HCEC 1CT (cell line): ENCODE data around the gene C11orf24.
"Not testable (repeated sequence)": the region's sequence is repeated elsewhere in the genome, so short reads cannot be mapped to it uniquely, and the experiment has no call there.

Source experiments
- DNase-seq: peaks from one replicate; pipeline ENCODE4 v3.0.0-alpha.2; 2017

C11orf24 gene

DNA sequence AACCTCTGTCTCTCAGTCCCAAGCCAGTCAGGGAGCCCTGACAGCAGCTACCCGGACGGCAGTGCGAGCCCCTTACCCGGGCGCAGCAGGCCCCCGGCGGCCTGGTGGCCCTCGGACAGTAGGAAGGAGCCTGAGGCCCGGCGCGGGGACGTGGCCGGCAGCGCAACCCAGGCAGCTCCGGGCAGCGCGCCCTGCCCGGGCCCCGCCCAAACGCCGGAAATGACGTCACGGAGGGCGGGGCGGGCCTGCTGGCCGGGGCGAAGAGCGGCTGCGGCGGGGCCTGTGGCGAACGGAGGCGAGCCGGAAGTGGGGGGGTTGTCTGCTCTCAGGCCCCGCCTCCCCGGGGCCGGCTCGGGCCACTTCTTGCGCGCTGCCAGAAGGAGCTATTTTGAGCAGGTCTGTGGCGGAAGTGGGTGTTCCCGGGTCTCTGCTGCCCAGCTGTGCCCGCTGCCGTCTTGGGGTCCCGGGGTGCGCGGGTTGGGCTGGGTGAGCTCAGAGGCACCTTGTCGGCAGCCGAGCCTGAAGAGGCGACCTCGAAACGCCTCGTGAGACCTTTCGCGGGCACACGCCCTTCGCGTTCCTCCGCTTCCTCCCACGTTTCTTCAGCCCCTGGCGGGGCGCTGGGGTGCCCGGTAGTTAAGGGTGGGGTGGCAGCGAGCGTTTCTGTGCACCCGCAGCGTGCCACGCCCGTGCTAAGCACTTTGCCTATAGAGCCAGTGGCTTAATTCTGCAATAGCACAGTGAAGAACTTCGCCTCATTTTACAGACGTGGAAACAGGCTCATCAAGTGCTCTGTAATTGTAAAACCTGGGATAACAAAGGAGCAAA lies at the start of gene C11orf24:
C11orf24 (minus strand) TSS at position 193 of the 828 bp plus-strand sequence. CDS start 8,206 bp downstream, outside the sequence.
- DNase-seq = peak; percentile 95

DNA sequence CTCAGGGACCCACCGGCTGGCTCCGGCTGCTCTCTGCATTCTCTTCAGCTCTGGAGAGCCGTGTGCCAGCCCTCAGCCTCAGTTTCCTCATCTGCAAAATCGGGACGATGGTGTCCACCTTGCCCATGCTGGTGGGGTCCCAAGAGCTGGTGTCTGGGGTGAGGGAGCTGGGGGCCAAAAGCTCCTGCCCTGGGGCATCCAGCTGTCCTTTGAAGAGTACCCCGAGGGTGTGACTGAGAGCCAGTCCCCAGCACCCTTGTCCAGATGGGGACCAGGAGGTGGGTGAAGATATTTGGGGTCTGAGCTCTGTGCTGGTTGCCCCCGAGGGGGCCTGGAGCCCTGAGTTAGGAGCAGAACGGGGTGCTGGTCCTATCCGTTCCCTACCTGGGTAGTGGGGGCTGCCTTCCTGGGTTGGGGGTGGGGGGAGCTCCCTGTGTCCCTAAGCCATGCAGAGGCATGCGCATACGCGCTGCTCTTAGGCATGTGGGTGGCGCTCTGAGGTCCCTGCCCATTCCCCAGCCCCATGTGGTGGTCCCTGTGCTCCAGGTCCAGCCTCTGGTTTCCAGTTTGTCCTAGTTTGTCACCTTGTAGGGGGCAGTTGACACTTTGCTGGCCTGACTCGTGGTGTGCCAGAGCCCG lies 45.5 kb upstream of the C11orf24 start:
- DNase-seq = no peak

GRCh38 chr11:68315171-68315920 lies 43.6 kb upstream of the C11orf24 start:
- peak; percentile 14 for DNase-seq

GRCh38 chr11:68314203-68315170 lies 42.7 kb upstream of the C11orf24 start:
- DNase-seq = peak; percentile 44

DNA sequence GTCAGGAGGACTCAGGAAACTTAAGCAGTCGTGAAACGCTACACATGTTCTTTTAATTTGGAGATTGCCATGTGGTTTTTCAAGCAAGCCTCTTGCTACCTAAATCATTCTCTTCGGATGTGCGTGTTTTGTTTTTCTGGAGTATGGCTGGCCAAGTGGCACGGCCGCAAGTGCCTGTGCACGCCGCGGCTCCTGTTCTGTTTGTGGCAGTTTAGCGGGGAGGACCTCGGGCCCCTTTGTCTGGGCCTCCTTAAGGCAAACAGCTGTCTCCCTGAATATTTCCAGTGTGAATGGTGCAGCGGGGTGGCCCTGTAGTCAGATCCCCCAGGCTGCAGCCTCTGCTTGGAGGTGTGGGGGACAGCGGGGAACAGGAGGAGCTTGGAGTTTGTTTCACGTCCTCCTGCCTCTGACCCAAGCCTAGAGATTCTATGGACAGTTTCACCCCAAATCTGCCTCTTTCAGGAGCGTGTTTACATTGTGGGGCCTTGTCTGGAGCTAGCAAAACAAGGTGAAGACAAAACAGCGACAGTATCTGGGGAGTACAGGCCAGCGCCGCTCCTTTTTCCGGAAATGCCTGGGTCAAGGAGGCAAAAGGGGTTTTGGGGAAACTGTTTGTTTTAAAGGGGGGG lies 41.9 kb upstream of the C11orf24 start:
- DNase-seq = peak; percentile 30

DNA sequence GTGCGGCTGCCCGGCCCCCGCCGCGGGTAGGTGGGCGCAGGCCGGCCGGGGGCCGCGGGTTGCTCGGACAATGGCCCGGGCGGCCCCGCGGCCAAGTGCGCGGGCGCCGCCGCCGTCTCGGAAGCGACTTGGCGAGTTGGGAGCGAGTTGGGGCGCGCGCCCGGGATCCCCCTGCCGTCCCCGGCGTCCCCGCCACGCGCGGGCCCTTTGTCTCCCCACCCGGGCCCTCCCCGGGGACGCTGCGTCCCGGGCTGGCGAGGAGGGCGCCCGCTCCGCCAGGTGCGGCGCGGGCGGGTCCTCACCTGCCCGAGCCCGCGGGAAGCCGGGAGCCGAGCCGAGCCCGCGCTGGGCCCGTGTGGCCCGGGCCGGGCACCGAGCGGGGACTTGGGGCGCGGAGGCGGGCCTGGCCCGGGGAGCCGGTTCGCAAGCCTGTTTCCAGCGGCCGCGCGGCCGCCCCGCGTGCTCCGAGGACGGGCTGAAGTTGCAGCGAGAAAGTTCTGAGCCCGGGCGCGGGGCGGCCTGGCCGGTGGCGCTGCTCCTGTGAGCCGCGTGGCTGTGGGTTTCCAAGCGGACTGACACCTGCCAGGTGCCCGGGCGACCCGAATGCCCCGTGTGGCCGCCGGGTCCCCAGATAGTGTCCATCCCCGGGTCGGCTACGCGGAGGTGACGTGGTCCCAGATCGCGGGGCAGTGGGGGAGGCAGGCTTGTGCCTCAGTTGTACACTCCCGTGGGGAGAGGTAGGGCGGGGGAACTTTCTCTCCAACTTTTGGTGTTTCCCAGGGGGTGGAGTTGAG lies 41.2 kb upstream of the C11orf24 start:
- DNase-seq = no peak

GRCh38 chr11:68312117-68312779 lies 40.5 kb upstream of the C11orf24 start, which contains the start of gene LRP5:
Gene LRP5, plus strand, starts transcription at chr11:68312591. Its CDS starts 124 bp downstream, at chr11:68312715.
- DNase-seq = peak; percentile 27

GRCh38 chr11:68311160-68312116 lies 39.7 kb upstream of the C11orf24 start:
- DNase-seq = no peak

DNA sequence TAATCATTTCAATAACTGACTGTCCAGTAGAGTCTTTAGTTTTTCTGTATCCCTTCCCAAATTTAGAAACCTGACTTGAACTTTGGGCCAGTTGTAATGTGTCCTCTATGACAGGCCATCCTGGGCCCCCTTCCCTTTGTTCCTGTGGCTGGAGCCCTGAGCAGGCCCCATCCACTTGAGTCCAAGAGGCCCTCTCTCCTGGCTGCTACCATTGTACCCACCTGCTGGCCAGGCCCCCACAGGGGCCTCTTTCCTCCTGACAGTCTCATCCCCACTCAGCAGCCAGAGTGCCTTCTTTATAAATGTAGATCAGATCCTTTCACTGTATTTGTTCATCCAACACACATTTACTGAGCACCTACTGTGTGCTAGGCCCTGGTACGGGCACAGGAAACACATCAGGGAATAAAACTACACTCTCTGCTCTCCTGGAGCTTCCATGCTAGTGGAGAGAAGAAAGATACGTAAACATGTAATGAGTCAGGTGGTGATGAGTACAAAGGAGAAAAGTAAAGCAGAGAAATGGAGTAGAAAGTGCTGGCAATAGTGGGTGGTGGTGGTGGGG lies 37.9 kb upstream of the C11orf24 start:
- DNase-seq = peak; percentile 18

DNA sequence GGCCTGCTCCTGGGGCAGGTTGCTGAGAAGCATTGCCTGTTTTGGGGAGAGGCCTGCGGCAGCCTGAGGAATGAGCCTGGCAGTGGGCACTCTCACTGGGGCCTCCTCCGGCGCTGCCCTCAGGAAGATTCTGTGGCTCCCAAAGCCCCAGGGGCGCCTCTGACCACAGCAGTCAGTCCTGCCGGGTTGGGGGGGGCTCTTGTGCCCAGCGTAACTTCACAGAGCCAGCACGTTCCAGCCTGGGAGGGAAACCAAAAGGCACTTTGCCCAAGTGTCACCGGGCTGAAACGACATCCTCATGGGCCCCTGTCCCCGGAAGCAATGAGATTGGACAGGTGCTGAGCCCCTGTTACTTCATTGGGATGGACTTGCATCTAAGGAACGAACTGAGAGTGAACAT lies 36.3 kb upstream of the C11orf24 start:
- no peak for DNase-seq

DNA sequence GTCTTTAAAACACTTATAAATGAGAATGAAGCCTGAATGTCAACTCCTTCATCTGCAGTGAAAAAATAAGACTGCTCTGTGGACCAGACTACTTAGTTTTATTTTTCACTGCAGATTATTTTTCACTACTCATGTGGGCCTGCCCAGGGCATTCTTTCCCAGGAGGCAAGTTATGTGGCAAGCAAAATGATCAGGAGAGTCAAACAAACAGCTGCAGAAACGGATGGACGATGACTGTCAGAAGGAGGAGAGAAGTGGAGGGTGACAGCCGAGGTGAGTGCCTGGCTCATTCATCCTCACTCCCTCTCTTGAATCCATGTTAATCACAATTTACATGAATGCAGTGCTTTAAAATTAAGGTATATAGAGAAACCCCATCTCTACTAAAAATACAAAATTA lies 34.9 kb upstream of the C11orf24 start:
- DNase-seq = no peak

DNA sequence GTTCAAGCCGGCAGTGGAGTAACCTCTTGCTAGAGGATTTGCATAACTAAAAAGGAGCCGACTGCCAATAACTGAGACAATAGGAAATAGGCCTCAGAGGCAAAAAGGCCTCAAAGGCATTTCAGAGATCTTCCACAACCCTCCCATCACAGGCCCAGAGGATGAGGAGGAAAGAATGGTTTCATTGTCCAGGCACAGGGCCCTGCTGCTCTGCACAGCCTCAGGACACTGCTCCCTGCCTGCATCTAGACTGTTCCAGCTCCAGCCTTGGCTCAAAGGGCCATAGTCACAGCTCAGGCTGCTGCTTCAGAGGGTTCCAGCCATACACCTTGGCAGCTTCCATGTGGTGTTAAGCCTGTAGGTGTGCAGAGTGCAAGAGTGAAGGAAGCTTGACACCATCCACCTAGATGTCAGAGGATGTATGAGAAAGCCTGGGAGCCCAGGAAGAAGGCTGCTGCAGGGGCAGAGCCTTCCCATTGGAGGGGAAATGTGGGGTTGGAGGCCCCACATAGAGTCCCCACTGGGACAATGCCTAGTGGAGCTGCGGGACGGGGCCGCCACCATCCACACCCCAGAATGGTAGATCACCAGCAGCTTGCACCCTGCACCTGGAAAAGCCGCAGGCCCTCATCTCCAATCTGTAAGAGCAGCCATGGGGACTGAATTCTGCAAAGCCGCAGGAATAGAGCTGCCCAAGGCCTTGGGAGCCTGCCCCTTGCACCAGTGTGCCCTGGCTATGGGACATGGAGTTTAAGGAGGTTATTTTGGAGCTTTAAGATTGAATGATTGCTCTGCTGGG lies 32.4 kb upstream of the C11orf24 start:
- DNase-seq = no peak

DNA sequence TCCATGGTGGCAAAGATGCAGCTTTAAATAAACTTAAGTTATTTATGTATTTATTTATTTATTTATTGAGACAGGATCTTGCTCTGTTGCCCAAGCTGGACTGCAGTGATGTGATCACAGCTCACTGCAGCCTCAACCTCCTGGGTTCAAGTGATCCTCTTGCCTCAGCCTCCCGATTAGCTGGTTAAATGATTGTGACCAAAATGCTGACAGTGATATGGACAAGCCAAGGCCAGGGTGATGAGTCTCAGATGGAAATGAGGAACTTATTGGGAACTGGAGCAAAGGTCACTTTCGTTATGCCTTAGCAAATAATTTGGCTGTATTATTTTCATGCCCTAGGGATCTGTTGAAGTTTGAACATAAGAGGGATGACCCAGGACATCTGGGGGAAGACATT lies 31.3 kb upstream of the C11orf24 start:
- no peak for DNase-seq

DNA sequence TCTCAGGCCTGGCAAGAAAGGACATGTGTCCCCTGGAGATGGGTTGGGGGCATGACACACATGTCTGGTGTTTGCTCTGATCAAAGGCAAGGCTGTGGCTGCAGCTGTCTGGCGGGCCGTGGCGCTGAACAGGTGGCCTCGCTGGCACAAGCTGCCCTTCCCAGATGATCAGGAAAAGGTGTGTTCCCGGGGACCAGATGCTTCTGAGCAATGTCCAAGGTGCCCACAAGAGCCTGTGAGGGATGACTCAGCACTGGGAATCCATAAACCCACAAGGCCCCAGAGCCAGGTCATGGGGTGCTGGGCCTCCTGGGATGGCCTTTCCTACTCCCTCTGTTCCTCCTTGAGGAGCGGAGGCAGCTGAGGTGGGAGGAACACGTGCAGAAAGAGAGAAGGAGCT lies 30.9 kb upstream of the C11orf24 start:
- peak; percentile 45 for DNase-seq

DNA sequence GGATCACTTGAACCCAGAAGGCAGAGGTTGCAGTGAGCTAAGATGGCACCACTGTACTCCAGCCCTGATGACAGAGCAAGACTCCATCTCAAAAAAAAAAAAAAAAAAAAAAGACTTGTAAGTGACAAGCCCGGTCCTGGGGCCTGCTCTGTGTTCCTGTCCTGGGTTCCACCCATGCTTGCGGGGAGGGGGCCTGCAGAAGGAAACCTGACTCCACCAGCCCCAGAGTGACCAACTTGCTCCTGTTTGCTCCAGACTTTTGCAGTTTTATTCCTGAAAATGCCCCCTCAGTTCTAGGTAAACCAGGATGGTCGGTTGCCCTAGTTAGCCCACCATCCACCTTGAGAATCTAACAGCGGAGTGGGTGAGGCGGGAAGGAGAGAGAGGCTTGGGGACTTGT lies 30.5 kb upstream of the C11orf24 start:
- DNase-seq = no peak

- DNase-seq = no peak
Observed at GRCh38 chr11:68300076-68300830, 28.5 kb upstream of the C11orf24 start.

- DNase-seq = not testable (repeated sequence)
Observed at GRCh38 chr11:68299517-68299879, 27.7 kb upstream of the C11orf24 start.
